NCI-H1092 (cell line): ENCODE results near the gene LRRC31.

ENCODE experiments used
- DNase-seq: peaks from one replicate; lab custom pipeline; 2025; lab: John Stamatoyannopoulos, UW

LRRC31 gene

DNA sequence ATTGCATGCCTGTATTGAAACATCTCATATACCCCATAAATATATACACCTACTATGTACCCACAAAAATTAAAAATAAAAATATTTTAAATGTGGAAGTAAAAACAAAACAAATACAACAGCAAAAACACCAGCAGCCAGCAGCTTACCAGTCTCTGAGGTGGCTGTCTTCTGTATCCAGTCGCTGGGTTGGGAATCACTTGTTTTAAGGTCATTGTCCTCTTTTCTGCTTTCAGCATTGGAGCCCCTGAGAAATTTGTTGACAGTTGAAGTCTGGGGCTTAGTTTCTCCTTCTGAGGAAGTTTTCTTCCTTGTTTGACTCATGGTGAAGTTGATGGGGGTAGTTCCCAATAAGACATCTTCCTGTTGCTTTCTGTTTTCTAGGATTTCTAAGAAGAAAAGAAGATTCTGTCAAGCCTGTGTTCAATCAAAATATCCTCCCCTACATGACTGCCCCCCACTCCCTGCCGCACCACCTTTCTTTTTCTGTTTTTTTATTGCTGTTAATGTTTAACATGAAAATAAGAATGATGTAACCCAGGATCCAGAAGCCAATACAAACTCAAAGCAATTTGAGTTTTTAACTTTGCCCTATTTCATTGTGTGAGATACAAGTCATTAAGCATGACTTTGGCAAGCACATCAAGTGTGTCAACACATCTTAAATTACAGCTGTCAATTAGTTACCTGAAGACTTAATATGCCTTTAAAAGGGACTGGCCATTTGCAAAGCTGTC lies at the start of gene LRRC31:
Gene LRRC31, minus strand, starts transcription at position 452 of the 737 bp plus-strand sequence. Its CDS starts 128 bp downstream, at position 324.
- DNase-seq: no peak

GRCh38 chr3:169914321-169914720 lies 44.6 kb upstream of the LRRC31 start:
- DNase-seq: no peak

- no peak for DNase-seq
These were observed 43.6 kb upstream of the LRRC31 start for GRCh38 chr3:169913323-169913722.

- DNase-seq: no peak
These were observed 41.5 kb upstream of the LRRC31 start, which contains the start of gene SAMD7 for GRCh38 chr3:169911272-169911671. TSS of gene SAMD7 (plus strand) at chr3:169911572. CDS start at chr3:169919499, 7,927 bp downstream.

DNA sequence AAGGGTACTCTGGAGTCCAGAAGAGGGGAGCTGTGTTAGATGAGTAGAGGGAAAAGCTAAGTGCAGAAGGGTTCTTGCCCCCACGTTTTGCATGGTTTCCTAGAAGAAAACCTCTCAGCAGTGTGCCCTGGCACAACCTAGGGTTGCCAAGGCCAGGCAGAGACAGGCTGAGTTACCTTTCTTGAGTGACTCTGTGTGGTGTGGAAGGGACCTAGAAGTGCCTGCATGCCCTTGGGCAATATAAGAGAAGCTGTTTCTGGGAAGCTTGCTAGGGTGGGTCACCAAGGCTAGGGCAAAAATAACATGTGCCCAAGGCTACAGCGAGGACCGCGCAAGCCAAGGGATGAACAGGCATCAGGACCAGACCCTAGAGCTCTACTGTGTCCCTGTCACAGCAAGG lies 38.2 kb upstream of the LRRC31 start:
- DNase-seq: no peak

GRCh38 chr3:169907476-169907875 lies 37.7 kb upstream of the LRRC31 start:
- DNase-seq: no peak

DNA sequence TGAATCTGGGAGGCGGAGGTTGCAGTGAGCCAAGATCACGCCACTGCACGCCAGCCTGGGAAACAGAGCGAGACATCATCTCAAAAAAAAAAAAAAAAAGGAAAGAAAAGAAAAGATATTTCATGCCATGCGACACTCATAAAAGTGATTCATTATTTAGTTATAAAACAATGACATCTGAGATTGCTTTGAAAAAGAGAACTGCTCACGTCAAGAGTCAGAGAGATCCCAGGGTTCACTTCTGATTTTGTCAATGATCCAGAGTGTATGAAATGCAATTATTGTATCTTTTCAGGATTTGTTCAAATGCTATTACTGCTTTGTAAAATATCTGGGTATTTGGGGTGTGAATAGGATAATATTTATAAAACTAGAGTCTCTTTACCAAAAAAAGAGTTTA lies 35.7 kb upstream of the LRRC31 start:
- no peak for DNase-seq

DNA sequence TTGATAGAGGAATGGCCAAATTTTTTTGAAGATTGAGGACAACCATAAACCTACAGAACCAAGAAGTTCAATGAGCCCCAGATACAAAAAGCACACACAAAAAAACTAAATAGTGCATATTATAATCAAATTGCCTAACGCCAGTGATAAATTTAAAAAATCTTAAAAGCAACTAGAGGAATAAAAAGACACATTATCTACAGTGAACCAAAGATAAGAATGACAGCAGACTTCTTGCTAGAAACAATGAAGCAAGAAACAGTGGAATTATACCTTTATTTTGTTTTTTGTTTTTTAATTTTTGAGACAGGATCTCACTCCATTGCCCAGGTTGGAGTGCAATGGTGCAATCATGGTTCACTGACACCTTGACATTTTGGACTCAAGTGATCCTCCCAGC lies 31.7 kb upstream of the LRRC31 start:
- no peak for DNase-seq

GRCh38 chr3:169897284-169897683 lies 27.5 kb upstream of the LRRC31 start:
- DNase-seq: no peak

- no peak for DNase-seq
These were observed 25.3 kb upstream of the LRRC31 start for GRCh38 chr3:169895072-169895471.

DNA sequence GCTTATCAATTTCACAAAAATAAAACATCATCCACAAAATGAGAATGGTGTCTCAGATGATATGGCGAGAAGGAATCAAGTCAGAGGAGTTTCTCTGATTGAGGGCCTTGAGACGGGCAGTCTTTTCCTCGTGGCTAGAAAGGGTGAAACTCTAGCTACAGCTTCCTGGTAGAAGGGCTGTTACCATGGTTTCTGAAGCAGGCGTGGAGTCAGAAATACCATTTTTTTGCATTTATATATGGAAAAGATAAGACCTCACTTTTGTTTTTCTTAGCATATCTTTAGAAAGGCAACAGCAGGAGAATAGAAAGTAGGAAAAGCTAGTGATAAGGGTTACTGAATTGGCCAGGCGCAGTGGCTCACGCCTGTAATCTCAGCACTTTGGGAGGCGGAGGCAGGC lies 24.4 kb upstream of the LRRC31 start:
- no peak for DNase-seq

DNA sequence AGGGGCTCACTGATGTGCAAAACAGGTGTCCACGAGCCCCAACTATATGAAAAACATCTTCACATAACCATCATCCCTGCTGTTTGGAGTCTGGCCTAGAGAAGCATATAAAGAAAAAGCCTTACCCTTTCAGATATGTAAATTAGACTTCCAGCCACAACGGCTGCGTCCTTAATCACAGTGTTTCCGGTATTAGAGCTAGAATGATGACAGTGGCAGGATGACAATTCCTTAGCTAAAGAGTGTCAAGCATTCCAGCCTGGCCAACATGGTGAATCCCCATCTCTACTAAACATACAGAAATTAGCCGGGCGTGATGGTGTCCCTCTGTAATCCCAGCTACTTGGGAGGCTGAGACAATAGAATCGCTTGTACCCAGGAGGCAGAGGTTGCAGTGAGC lies 22.2 kb upstream of the LRRC31 start:
- no peak for DNase-seq

- DNase-seq: no peak
These were observed 16.9 kb upstream of the LRRC31 start for GRCh38 chr3:169886671-169887070.

DNA sequence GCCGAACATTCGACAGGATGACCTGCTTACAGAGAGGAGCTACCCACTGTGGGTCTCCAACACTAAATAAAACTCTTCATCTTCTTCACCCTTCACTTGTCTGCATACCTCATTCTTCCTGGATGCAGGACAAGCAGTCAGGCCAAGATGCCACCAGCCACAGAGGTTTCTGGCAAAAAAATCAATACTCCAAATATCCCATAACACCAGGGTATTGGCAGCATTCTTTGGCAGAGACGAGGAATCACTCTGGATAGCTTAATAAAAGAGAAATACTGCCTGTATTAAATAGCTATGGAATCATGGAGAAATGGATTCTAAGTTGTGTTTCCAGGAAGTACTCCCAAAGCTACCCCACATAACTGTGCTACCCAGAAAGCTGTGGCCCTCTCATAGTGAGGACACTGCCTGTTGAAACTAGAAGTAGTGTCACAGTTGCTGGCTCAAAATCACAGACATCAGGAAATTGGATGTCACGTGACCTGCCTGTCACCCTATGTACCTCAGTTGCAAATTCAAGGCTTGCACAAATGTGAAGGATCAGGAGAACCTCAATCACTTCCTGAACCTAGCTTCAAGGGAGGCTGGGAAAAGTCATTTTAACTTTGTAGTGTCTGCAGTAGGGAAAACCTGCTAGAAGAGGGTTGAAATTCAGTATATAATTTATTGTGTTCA lies 11.0 kb upstream of the LRRC31 start:
- no peak for DNase-seq

DNA sequence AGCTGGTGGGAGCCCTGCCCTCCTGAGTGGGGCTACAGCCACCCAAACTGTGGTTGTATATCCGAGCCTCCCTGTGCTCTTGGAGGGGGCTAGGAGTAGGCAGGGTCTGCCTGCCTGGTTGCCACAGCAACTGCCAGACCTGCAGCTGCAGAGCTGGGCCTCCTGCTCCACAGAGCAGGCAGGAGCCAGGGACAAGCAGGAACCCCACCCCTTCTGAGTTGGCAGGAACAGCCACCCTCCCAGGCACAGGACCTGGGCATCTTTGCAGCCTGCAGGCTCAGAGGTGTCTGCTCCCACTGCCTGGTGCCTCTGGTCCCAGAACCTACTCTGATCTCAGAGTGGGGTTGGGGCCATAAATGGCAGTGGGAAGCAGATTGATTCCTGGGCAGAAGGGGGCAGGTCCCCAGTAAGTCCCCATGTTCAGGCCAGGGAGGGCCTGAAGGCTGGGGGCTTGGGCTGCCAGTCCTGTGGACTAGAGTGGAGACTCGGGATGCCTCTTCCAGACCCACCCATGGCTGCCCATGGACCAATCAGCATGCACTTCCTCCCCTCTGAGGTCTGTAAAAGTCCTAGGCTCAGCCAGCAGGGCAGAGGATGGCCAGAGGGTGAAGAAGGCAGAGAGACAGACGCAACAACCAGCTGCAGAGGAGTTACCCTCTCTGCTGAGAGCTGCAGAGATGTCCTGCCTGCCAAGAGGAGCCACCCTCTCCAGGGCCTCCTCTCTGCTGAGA lies 10.3 kb upstream of the LRRC31 start:
- DNase-seq: no peak

DNA sequence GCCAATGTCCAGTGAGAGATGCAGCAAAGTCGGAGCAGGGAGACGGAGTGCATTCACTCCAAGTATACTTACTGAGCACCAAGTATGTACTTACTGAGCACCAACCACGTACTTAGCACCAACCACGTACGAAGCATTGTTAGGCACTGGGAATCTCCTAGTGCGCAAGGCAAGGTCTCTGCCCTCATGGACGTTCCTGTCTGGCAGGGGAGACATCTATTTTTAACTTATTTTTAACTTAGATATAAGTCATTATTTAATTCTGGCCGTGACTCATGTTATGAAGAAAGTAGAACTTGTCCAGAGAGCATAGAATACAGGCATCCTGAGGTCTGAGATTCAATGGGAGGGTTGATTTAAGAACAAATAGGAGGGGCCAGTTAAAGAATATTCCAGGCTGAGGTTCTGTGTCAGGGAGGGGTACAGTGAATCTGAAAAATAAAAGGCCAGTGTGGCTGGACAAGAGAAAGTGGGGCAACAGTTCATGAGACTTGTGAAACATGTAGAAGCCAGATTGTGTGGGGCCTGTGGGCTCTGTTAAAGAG lies 9.3 kb upstream of the LRRC31 start:
- no peak for DNase-seq

DNA sequence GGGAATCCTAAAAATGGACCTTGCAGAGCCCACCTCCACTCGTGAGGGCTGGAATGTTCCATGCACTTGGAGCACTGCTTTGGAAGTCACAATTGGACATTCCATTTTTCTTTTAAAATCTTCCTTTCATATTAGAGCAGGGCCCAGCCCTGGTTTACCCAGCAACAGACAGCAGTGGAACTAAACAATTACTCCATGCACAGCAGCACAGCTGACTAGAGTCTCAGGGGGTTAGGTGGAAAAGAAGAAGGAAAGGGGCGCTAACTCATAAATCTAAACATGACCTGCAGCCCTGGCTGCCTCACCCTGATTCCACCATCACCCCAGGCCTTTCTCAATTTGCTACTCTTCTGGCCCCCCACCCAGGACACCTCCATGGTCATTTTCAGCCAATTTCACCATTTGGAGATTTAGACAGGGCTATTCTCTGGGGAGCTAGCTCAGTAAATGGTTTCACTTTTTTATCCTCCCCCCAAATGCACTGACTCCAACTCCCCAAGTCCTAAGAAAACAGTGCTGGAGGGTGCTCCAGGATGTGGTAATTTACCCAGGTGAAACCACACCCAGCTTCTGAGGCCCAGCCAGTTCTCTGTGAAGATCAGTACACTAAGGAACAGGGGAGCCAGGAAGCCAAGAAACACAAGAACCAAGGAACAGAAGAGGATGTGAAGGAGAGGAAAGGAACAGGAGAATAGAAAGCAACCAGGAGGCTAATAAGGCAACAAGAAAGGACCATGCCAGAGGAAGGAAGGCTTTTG lies 1.6 kb upstream of the LRRC31 start:
- no peak for DNase-seq

- no peak for DNase-seq
These were observed 1.4 kb downstream of the LRRC31 start for GRCh38 chr3:169868369-169868768.

- DNase-seq: no peak
These were observed 2.0 kb downstream of the LRRC31 start for GRCh38 chr3:169867584-169868210.

- DNase-seq: no peak
These were observed 4.5 kb downstream of the LRRC31 start for GRCh38 chr3:169865176-169865767.

DNA sequence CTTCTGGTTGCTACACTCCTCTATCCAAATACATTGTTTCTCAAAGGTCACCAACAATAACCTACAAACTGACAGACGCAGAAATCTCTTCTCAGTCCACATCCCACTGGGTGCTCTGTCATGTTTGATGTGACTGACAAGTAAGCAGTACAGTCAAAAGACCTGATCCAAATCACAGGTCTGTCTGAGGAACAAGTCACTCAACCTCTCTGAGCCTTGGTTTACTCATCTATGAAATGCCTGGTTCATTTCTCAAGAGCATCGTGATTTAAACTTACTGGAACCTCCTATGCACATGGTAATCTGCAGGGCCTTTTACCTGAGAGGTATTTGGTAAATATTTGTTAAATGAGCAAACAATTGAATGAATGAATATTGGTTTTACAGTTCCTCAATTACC lies 5.5 kb downstream of the LRRC31 start:
- no peak for DNase-seq
